ENCODE results near the gene SIAH2.

DNA sequence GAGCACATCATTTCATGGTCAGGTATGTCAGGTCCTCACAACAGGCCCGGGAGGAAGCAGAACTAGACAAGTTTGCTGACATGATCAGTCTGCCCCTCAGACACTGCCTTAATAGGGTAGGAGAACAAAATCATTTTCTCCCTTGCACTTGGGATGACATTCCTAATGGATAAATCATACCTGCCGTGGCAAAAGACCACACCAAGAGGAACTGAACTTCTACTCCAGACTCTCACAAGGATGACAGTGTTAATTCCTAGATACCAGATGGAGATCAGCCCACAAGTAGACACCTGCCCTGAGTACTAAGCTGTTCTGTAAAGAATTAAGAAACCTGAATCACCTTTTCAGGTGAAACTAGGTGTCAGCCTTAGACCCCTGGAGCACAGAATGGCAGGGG, 19.5 kb downstream of the SIAH2 start:
- TF ChIP-seq, protein P1, sequence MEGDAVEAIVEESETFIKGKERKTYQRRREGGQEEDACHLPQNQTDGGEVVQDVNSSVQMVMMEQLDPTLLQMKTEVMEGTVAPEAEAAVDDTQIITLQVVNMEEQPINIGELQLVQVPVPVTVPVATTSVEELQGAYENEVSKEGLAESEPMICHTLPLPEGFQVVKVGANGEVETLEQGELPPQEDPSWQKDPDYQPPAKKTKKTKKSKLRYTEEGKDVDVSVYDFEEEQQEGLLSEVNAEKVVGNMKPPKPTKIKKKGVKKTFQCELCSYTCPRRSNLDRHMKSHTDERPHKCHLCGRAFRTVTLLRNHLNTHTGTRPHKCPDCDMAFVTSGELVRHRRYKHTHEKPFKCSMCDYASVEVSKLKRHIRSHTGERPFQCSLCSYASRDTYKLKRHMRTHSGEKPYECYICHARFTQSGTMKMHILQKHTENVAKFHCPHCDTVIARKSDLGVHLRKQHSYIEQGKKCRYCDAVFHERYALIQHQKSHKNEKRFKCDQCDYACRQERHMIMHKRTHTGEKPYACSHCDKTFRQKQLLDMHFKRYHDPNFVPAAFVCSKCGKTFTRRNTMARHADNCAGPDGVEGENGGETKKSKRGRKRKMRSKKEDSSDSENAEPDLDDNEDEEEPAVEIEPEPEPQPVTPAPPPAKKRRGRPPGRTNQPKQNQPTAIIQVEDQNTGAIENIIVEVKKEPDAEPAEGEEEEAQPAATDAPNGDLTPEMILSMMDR (IDR thresholded peaks at IDR 0.05) = no peak
- TF ChIP-seq POLR2A (IDR thresholded peaks at IDR 0.05) = no peak

Data from right lobe of liver (tissue), 4 donors.